Erythroblast (primary cell): Measurements from ENCODE around the gene DEFB116.

Experiments
- GATA1 ChIP-seq: IDR thresholded peaks from 2 replicates; pipeline ENCODE4 v1.6.1; 2011; ENCODE audit warnings: low read depth, mild to moderate bottlenecking, control low read depth, low read length, moderate library complexity
- POLR2A ChIP-seq: IDR thresholded peaks from 2 replicates; pipeline ENCODE4 v1.6.1; 2011; ENCODE audit warnings: mild to moderate bottlenecking, low read length

DNA sequence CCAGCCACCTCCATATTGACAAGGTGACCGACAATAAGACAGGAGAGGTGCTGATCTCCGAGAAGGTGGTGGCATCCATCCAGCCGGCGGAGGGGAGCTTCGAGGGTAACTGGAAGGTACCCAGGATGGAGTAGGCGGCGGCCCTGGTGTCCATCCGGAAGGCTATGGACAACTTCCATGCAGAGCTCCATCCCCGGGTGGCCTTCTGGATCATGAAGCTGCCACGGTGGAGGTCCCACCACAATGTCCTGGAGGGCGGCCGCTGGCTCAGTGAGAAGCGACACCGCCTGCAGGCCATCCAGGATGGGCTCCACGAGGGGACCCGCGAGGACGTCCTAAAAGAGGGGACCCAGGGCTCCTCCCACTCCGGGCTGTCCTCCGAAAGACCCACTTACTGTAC is 33.9 kb downstream of the DEFB116 start:
- TF ChIP-seq POLR2A (no peak), GATA1 (no peak)
